GM18858 (cell line): ENCODE data around the gene INPP4A.
"Not testable (repeated sequence)": the region's sequence is repeated elsewhere in the genome, so short reads cannot be mapped to it uniquely, and the experiment has no call there.

Source experiments
- ATAC-seq: cut with Tn5 transposase; IDR thresholded peaks from one replicate; pipeline ENCODE4 v1.9.1; 2021; ENCODE audit not compliant: unreplicated experiment

Gene INPP4A

DNA sequence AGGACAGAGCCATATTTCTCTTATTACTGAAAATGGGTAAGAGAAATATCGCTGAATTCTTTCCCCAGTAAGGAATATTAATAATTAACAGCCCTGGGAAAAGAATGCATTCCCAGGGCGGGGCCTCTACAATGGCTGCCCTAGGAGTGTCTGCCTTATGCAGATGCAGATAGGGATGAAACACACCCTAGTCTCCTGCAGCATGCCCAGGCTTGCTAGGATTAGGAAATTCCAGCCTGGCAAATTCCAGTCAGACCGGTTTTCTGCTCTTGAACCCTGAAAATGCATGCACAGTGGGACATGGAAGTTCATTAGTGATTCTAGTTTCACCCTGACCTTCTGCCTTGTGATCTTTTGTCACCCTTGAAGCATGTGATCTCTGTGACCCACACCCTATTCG, 9.0 kb upstream of the INPP4A start:
- not testable (repeated sequence) for ATAC-seq

GRCh38 chr2:98436734-98437133, 7.9 kb upstream of the INPP4A start:
- no peak for ATAC-seq

DNA sequence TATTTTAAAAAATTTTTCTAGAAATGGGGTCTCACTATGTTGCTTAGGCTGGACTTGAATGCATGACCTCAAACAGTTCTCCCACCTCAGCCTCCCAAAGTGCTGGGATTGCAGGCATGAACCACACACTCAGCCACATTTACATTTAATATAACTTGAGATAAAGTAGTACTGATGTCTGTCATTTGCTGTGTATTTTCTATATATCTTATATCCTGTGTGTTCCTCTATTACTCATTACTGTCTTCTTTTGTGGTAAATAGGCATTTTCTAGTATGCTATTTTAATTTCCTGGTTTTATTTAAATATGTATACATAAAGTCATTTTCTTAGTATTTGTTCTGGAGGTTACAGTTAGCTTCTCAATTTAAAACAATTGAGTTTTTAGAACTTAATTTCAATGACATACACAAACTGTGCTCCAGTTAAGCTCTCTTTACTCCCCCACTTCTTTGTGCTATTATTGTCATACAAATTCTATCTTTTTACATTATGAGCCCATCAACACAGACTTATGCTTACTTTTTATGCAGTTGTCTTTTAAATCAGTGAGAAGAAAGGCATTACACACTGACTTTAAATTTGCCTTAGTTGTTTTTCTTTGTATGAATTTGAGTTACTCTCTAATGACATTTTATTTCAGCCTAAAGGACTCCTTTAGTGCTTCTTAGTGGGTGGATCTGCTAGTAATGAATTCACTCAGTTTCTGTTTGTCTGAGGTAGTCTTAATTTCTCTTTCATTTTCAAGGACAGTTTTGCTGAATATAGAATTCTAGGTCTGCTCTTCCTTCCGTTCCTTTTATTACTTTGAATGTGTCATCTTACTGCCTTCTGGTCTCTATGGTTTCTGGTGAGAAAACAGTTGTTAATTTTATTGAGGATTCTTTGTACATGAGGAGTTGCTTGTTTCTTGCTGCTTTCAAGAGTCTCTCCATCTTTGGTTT, 6.2 kb upstream of the INPP4A start:
- peak; percentile 92 for ATAC-seq

DNA sequence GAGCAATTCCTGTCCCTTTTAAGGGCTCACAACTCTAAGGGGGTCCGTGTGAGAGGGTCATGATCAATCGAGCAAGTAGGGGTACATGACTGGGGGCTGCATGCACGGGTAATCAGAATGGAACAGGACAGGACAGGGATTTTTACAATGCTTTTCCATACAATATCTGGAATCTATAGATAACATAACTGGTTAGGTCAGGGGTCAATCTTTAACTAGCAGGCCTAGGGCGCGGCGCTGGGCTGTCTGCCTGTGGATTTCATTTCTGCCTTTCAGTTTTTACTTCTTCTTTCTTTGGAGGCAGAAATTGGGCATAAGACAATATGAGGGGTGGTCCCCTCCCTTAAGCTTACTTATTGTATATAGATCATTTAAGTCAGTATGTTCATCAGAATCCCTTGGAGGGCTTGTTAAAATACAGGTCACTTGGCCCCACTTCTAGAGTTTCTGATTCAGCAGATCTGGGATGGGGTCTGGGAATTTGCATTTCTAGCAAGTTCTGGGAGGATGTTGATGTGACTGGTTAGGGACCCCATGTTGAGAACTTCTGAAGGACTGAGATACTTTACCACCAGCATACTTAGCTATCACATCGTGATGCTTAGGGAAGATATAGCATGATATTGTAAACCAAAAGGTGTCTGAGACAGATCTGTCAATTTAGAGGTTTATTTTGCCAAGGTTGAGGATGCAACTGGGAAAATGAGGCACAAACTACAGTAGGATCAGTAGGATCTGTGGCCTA, 2.8 kb upstream of the INPP4A start:
- no peak for ATAC-seq

- ATAC-seq, result no peak
These were observed 2.2 kb upstream of the INPP4A start for GRCh38 chr2:98442488-98442887.

- ATAC-seq, result peak; percentile 10
These were observed 572 bp downstream of the INPP4A start for GRCh38 chr2:98445177-98445682.

DNA sequence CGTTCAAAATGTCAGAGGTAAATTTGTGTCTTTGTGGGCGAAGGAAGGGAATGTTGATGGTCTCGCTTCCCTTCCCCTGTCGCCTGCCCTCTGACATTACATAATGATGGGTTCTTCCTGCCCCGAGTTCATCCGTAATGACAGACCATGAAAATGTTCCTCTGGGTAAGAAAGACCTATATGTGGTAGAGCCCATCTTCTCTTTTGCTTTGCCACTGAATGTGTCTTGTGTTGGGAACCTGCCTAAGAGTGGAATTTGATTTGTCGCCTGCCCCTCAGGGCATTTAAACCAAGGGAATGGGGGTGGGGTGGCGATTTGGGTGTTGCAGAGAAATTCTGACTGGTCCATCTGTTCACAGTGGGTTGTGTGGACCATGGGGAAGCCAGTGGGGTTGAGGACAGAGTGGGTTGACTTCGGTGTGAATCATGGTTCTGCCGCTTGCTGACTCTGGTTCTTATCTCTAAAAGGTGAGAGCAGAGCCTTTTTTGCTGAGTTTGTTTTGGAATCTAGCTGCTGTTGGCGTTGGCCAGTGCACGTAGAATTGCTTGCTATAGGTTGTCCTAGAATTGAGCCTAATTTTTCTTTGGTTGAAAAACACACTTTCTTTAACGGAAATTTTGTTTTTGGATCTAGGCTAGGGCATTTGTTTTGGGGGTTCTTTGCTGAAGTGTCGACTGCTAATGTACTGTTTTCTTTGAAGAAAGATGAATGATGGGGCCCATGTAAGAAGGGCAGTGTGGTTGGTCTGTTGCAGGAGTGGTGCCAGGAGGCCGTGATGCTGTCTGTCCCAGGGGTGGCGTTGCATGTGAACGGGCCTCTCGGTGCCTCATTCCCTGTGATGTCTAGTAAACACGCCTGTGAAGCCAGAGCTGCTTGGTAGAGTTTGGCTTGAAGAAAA, 1.3 kb downstream of the INPP4A start:
- no peak for ATAC-seq

GRCh38 chr2:98446850-98447249, 2.2 kb downstream of the INPP4A start:
- ATAC-seq, result no peak

DNA sequence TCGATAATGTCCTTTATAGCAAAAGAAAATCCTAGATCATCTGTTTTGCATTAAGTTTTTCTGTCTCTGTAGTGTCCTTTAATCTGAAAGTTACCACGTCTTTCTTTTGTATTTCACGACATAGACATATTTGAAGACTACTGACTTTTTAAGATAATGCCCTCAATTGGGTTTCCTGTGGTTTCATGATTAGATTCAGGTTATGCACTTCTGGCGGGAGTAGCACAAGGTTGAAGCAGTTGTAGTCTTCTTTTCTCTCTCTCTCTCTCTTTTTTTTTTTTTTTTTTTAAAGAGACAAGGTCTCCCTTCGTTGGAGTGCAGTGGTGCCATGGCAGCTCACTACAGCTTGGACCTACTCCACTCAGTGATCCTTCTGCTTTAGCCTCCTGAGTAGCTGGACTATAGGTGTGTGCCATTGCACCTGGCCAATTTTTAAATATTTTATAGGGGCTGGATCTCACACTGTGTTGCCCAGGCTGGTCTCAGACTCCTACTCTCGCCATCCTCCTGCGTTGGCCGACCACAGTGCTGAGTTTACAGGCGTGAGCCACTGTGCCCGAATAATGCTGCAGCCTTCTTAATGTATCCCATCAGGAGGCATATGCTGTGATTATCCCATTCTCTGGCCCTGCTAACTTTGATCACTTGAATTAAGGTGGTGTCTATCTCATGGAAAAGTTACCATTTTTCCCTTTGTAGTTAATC, 3.9 kb downstream of the INPP4A start:
- ATAC-seq, result no peak

- no peak for ATAC-seq
These were observed 7.9 kb downstream of the INPP4A start for GRCh38 chr2:98452396-98453027.

- no peak for ATAC-seq
These were observed 8.4 kb downstream of the INPP4A start for GRCh38 chr2:98453083-98453482.

DNA sequence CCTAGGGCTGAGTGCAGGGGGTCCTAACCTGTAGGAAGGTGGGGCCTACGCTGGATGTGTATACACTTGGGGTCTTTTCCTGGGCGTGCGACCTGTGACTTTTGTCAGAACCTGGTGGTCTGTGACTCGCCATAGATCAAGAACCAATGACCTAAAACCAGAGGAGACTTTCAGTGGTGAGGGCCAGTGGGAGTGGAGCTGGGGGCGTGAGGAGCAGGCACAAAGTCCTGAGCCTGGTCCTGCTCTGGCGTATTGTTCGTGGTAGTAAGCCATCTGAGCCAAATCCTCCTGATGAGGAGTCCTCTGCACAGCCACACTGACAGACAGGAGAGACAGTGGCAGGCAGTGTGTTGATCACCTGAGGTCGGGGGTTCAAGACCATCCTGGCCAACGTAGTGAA, 8.9 kb downstream of the INPP4A start:
- ATAC-seq, result no peak

DNA sequence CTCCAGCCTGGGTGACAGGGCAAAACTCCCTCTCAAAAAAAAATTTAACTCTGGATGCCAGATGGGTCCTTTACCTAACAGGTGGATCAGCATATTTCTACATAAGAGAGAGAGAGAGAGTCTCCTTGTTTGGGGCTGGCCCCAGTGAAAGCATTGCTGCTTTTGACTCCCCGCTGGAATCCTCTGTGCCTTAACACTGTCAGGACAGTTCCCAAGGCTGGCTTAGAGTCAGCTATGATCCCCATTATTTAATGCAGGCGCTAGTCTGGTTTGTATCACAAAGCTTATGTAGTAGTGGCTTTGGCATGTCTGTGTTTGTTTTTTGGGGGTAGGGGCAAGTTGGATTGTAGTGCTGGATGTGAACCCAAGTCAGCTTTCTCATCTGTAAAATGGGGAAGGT, 9.4 kb downstream of the INPP4A start:
- no peak for ATAC-seq

DNA sequence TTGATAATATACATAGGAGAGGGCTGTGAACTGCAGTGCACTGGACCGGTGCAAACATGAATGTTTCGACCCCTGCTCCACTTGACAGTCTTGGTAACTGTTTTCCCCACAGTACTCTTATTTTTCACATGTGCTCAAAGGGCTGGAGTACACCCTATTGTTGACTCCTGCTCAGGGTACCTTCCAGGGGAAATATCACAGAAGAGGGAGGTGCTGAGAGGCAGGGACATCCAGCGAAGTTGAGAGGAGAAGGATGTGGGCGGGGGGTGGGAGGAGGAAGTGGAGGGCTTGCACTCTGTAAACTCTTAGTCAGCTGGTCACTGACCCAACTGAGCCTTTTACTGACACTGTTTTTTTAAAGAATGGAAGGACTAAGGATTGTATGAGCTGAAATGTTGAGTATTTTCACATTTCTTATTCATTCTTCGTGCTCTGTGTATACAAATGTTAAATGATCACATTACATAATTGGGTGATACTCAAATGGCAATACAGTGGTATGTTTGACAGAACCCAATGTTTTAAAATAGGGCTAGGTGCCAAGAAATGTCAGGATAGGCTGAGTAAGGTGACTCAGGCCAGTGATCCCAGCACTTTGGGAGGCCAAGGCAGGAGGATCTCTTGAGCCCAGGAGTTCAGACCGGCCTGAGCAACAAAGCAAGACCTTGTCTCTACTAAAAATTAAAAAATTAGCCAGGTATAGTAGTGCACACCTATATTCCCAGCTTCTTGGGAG, 10.0 kb downstream of the INPP4A start:
- no peak for ATAC-seq

DNA sequence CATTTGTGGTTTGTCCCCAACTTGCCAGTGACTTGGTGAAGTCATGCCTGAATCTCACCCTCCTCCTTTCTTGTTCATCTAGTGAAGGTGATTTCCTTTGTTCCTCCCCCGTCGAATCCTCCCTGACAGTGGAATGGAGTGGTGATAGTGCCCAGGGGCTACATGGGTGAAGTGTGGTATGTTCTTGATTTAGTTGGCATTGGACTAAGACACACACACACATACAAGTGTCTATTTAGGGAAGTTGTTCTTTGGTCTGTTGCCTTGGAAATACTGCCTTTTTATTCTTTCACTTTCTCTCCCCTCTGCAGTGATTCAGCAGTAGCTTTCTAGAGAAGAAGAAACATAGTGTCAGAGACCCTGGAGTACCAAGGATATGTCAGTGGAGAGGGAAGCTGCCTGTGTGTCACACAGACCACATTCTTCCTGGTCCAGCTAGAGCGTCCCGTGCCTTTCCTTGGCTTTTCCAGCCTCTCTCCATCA, 10.9 kb downstream of the INPP4A start:
- peak; percentile 39 for ATAC-seq

DNA sequence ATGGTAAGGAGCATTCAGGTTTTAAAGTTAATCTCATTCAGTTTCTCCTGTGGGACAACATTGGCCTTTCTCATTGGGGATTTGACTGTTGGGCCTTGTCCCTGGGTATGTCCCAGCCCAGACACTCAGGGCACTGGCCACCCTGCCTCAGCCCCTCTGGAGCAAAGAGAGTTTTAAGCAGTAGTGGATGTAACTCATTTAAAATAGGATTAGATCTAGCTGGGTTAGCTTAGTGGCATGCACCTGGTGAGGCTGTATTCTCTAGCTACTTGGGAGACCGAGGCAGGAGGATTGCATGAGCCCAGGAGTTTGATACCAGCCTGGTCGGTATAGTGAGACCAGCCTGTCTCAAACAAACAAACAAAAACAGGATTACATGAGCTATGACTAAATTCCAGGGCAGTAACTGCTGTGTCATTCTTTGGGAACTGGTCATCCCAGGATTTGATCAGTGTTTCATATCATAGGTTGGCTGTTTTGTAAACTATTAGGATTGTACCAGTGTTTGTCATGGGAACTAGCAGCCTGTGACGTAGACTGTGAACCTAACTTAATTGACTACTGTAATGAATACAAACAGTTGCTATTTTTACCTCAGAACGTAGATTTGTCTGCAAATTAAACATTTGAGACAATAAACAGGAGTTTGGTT, 12.5 kb downstream of the INPP4A start:
- ATAC-seq, result no peak

DNA sequence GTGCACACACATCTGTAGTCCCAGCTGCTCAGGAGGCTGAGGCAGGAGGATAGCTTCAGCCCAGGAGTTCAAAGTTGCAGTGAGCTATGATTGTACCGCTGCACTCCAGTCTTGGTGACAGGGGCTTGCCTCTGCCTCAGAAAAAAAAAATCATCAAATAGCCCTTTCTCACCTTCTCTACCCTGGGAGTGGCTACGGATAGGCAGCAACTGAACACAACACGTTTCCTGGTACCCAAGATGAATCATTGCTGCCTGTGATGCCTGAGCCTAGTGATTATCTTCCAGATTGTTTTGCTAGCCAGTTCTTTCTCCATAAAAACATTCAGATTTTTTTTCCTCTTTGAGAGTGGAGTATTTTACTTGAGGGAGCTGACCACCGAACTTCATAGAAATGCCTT, 13.5 kb downstream of the INPP4A start:
- no peak for ATAC-seq

DNA sequence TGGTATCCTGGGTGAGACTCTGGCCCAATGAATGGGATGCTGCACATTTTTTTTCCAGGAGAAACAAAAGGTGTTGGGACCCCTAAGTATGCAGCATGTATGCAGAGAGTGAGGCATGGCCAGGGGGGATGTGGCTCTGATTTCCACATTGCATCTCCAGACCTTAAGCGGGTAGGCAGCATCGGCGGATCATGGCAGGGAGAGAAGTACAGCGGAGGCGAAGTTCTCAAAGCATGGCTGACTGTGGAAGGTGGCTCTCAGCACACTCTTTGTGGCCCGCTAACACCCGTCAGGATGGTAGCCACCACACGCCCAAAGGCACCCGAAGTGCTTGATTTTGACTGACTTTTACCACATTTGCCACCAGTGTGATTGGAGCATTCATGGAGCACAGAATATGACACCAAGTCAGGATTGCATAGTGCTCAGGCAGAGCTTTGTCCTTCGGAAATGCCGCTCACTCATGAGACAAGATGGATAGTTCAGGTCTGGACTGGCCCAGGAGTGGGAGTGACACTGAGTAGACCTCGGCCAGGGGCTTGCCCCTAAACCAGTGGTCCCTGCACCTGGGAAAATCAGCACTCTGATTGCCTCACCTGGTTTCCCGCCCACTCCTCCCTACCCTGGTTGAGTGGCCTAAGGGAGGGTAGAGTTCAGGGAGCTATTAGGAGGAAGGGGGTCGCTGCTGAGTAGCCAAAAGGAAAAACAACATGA, 14.2 kb downstream of the INPP4A start:
- ATAC-seq, result no peak
